Measurements from ENCODE around the gene IMPDH1.

IMPDH1 gene

GRCh38 chr7:128394904-128395496 is 14.8 kb downstream of the IMPDH1 start:
- no peak overlapping the region for H3K4me3 ChIP-seq (ENCODE audit: low read depth, low read length)
- no peak for TF ChIP-seq CTCF (IDR thresholded peaks at IDR 0.05; ENCODE audit: low read depth, low read length, missing control alignments)
- in situ Hi-C loops (cut with HindIII; ENCODE audit: low sequenced_read_pairs), result no loop called here
- DNase-seq (ENCODE audit: low read depth), result no peak

GRCh38 chr7:128393526-128394330 is 16.1 kb downstream of the IMPDH1 start:
- no peak for DNase-seq (ENCODE audit: low read depth)
- no peak overlapping the region for H3K4me3 ChIP-seq (ENCODE audit: low read depth, low read length)
- in situ Hi-C loops (cut with HindIII; ENCODE audit: low sequenced_read_pairs), result no loop called here
- TF ChIP-seq CTCF (IDR thresholded peaks at IDR 0.05; ENCODE audit: low read depth, low read length, missing control alignments), result no peak

GRCh38 chr7:128392446-128393327 is 17.1 kb downstream of the IMPDH1 start:
- H3K4me3 ChIP-seq (ENCODE audit: low read depth, low read length), result no peak overlapping the region
- in situ Hi-C loops (cut with HindIII; ENCODE audit: low sequenced_read_pairs), result no loop called here
- no peak for DNase-seq (ENCODE audit: low read depth)
- no peak for TF ChIP-seq CTCF (IDR thresholded peaks at IDR 0.05; ENCODE audit: low read depth, low read length, missing control alignments)

- no peak for TF ChIP-seq CTCF (IDR thresholded peaks at IDR 0.05; ENCODE audit: low read depth, low read length, missing control alignments)
- in situ Hi-C loops (cut with HindIII; ENCODE audit: low sequenced_read_pairs), result no loop called here
- no peak overlapping the region for H3K4me3 ChIP-seq (ENCODE audit: low read depth, low read length)
- DNase-seq (ENCODE audit: low read depth), result no peak
Observed at GRCh38 chr7:128391805-128392204, 18.0 kb downstream of the IMPDH1 start.

GRCh38 chr7:128390871-128391565 is 18.8 kb downstream of the IMPDH1 start:
- H3K4me3 ChIP-seq (ENCODE audit: low read depth, low read length), result no peak overlapping the region
- in situ Hi-C loops (cut with HindIII; ENCODE audit: low sequenced_read_pairs), result no loop called here
- DNase-seq (ENCODE audit: low read depth), result no peak
- no peak for TF ChIP-seq CTCF (IDR thresholded peaks at IDR 0.05; ENCODE audit: low read depth, low read length, missing control alignments)

Data from astrocyte of the cerebellum (primary cell).